Colonic mucosa (tissue), 4 donors: ENCODE results near the gene SLC39A12. TPM values are rescaled to one million over a fixed set of nuclear protein-coding genes. Genes with fewer than 3 reads are reported as not detected.

ENCODE experiments used
- DNase-seq: peaks from one replicate; pipeline ENCODE4 v3.0.0-alpha.2; 2020
- H3K27ac ChIP-seq: fragments of 200-600 bp; one replicate; pipeline ENCODE4 v1.8.0; 2021
- H3K27me3 ChIP-seq: fragments of 200-600 bp; one replicate; pipeline ENCODE4 v1.8.0; 2021
- H3K36me3 ChIP-seq: fragments of 200-600 bp; one replicate; pipeline ENCODE4 v1.8.0; 2021
- H3K4me1 ChIP-seq: fragments of 200-600 bp; one replicate; pipeline ENCODE4 v1.8.0; 2021; ENCODE audit warnings: mild to moderate bottlenecking
- H3K4me3 ChIP-seq: fragments of 200-600 bp; one replicate; pipeline ENCODE4 v1.8.0; 2021
- H3K9ac ChIP-seq, 2 donors: one replicate each; pipeline ENCODE4 v1.7.0; 2013; ENCODE audit warnings: control low read depth in 2 of 2, low read depth in 2 of 2, low read length in 2 of 2
- H3K9me3 ChIP-seq: fragments of 200-600 bp; one replicate; pipeline ENCODE4 v1.8.0; 2021
- intact Hi-C: fragments of 100-400 bp; cut with DNase I; formaldehyde crosslinking; loops from one replicate; pipeline ENCODE4 v1.14.1; 2022
- total RNA-seq, 2 donors: library from RNA; stranded (reverse); fragmentation: NEBNext Ultra II Directional in 1 of 2; extraction: Animal tissue kit (Norgen Biotek cat#: 25700) in 1 of 2; gene quantifications; one replicate each; pipeline ENCODE4 v1.2.1, GENCODE V29; 2021
- TF ChIP-seq, protein P1 (sequence below): fragments of 200-600 bp; IDR thresholded peaks from one replicate; pipeline ENCODE4 v1.8.0; 2022; ENCODE audit warnings: antibody characterized with exemption, mild to moderate bottlenecking
- donor health status: healthy.
- donor health status: DM: no; HTN: no; CAD: no.
- donor health status: DM: no; HTN: no; CAD: no.

Gene SLC39A12
- total RNA-seq, 2 donors from 2014 or later, result 0.13 to 0.15 TPM

DNA sequence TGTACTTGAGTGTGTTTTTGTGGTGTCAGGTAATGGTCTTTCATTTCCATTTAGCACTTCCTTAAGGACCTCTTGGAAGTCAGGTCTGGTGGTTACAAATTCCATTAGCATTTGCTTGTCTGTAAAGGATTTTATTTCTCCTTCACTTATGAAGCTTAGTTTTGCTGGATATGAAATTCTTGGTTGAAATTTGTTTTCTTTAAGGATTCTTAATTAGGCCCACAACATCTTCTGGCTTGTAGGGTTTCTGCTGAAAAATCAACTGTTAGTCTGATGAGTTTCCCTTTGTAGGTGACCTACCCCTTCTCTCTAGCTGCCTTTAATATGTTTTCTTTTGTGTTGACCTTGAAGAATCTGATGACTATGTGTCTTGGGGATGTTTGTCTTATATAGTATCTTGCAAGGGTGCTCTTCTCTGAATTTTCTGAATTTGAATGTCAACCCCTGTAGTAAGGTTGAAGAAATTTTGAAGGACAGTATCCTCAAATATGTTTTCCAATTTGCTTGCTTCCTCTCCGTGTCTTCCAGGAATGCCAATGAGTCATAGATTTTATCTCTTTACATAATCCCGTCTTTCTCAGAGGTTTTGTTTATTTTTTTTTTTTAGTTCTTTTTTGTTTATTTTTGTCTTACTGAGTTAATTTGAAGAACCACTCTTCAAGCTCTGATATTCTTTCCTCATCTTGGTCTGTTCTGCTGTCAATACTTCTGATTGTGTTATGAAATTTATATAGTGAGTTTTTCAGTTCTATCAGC is 70.2 kb downstream of the SLC39A12 start:
- no peak for DNase-seq
- TF ChIP-seq, protein P1, sequence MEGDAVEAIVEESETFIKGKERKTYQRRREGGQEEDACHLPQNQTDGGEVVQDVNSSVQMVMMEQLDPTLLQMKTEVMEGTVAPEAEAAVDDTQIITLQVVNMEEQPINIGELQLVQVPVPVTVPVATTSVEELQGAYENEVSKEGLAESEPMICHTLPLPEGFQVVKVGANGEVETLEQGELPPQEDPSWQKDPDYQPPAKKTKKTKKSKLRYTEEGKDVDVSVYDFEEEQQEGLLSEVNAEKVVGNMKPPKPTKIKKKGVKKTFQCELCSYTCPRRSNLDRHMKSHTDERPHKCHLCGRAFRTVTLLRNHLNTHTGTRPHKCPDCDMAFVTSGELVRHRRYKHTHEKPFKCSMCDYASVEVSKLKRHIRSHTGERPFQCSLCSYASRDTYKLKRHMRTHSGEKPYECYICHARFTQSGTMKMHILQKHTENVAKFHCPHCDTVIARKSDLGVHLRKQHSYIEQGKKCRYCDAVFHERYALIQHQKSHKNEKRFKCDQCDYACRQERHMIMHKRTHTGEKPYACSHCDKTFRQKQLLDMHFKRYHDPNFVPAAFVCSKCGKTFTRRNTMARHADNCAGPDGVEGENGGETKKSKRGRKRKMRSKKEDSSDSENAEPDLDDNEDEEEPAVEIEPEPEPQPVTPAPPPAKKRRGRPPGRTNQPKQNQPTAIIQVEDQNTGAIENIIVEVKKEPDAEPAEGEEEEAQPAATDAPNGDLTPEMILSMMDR, result no peak
- Histone ChIP-seq H3K27me3 (no peaks in the 10 kb centered on the region), H3K9ac (no peak overlapping the region), H3K27ac (no peak overlapping the region), H3K36me3 (no peaks in the 10 kb centered on the region), H3K4me1 (no peaks in the 10 kb centered on the region), H3K4me3 (no peak overlapping the region), H3K9me3 (no peaks in the 10 kb centered on the region)
- intact Hi-C loops, result no loop called here

DNA sequence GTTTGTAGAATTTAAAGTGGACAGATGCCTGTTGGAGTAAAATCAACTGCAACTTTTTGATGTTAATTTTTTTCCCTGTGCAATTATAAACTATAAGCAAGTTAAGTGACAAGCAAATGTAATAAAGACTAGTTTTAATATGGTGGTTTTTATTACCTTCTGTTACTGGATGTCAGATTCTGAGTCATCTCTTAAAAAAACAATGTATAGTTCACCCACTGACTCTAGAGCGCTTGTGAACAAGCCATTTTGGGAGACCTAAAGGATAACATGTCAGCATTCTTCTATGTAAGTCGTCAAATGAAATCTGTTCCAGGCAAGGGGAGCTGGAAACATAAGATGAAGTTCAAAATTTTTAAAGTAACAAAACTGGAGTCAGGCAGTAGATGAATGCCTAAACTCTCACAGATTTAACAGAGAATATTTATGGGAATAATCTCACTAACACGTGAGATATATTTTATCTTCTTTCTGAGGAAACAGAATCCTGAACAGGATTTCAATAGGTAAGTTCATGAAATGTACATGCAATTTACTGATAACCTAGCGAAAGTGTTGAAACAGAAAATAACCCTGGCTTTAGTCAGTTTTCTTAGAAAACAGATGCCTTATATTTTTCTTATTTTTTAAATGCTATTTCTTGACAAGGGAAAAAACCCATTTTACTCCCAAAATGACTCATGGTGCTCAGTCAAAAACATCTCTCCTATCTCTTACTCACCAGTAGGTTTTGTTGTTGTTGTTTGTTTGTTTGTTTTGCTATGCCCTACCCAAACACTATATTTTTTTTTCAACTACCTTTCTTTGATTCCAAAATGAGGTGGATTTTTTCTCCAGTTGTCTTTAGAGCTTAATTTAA is 91.7 kb downstream of the SLC39A12 start:
- no peak overlapping the region for H3K27ac ChIP-seq
- no peaks in the 10 kb centered on the region for H3K4me1 ChIP-seq
- H3K27me3 ChIP-seq, result no peaks in the 10 kb centered on the region
- H3K36me3 ChIP-seq, result no peaks in the 10 kb centered on the region
- TF ChIP-seq, protein P1, result no peak
- no peak overlapping the region for H3K9ac ChIP-seq
- no peak for DNase-seq
- H3K9me3 ChIP-seq, result no peaks in the 10 kb centered on the region
- intact Hi-C loops, result no loop called here
- no peak overlapping the region for H3K4me3 ChIP-seq

DNA sequence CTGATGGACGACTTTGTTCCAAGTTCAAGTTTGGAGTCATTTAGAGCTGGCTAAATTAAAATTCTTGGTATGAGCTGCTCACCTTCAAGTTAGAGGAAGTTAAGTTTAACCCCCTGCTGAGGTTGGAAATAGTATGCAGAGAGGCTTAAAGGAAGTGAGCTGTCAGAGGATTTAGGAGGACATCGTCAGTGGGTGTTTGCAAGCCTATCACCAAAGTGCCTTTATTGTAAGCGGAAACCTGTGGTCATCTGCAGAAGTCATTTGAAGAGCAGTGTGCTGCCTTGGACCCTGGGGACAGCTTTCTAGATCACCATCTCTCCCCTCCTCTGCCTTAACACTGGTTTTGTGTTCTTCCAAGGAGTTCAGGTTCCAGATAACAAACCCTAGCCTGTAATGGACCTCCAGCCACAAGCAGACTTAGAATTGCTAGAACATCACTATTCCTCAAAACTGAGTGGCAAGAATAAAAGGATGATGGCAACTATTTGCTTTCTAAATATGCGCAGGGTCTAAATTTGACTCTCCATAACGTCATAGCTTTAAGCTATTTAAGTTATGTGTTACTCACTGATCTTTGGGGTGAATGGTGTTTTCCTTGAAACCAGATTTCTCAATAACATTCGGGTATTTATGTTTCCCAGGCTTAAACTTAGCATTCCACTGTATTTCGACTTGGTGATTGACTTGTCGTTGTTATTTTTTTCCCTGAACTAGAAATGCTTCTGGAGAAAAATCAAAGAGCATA is 93.4 kb downstream of the SLC39A12 start:
- intact Hi-C loops, result no loop called here
- Histone ChIP-seq H3K36me3 (no peaks in the 10 kb centered on the region), H3K4me3 (no peak overlapping the region), H3K27ac (no peak overlapping the region), H3K9me3 (no peaks in the 10 kb centered on the region), H3K4me1 (no peaks in the 10 kb centered on the region), H3K27me3 (no peaks in the 10 kb centered on the region), H3K9ac (no peak overlapping the region)
- TF ChIP-seq, protein P1, result no peak
- no peak for DNase-seq

DNA sequence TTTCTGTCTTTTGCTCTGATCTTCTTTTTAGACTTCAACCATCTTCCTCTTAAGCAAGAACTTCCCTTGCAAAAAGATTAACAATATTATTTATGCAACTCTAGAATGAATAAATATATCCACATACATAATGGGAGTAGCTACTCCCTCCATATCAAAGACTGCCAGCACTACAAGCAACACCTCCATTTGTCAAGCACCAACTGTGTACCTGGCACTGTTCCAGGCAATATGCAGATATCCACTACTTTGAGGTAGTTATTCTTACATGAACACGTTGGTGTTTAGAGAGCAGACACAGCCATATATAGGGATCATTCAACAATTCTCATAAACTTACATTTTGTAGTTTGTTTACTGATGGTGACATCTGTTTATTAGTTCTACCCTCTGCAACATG is 104.9 kb downstream of the SLC39A12 start:
- Histone ChIP-seq H3K27me3 (no peaks in the 10 kb centered on the region), H3K4me1 (no peaks in the 10 kb centered on the region), H3K4me3 (no peak overlapping the region), H3K27ac (no peak overlapping the region), H3K36me3 (no peaks in the 10 kb centered on the region), H3K9me3 (no peaks in the 10 kb centered on the region), H3K9ac (no peak overlapping the region)
- TF ChIP-seq, protein P1, result no peak
- DNase-seq, result no peak
- intact Hi-C loops, result no loop called here

DNA sequence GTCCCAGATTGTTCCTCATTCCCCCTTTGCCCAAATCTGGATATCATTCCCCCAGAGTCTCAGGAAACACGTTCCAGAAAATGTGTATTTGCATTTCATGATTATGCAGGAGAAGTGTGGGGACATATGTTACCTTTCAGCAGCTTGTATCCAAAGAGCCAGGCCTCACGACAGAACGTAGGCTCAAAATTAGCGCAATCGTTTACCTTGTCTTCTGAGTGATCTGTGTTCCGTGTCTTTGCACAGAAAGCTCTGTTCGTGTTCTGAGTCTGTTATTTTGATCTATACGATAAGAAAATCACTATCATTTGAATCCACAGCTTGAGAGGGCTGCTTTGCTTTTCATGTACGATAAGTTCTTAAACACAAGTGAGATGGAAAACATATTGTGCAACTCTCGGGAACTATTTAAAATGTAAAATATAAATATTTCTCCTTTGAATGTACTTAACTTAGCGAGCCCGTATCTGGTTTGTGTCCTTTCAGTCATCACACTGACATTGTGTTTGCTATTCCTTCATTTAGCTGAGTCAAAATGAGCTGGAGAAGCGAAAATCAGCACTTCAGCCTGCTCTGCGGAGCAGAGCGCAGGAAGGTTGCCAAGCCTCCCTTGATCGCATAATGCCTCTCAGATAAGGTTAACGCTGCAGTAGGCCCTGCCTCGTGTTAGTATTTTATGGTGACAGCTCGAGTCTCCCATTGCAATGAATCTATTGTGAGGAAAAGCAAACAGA is 108.3 kb downstream of the SLC39A12 start:
- Histone ChIP-seq H3K4me1 (no peaks in the 10 kb centered on the region), H3K9me3 (no peaks in the 10 kb centered on the region), H3K4me3 (no peak overlapping the region), H3K27ac (no peak overlapping the region), H3K9ac (no peak overlapping the region), H3K27me3 (no peaks in the 10 kb centered on the region), H3K36me3 (no peaks in the 10 kb centered on the region)
- TF ChIP-seq, protein P1, result no peak
- intact Hi-C loops, result no loop called here
- no peak for DNase-seq
